ENCODE results near the gene ZNF804A.

- TF ChIP-seq POLR2A (IDR thresholded peaks at IDR 0.05) (no peak), CTCF (IDR thresholded peaks at IDR 0.05) (no peak)
These were observed 307.8 kb downstream of the ZNF804A start for GRCh38 chr2:184906160-184906559.
